Esophagus squamous epithelium (tissue), 5 donors: ENCODE results near the gene AK1. TPM values are rescaled to one million over a fixed set of nuclear protein-coding genes. Genes with fewer than 3 reads are reported as not detected.

Experiments used
- DNase-seq: peaks from one replicate; lab custom pipeline; 2025; lab: John Stamatoyannopoulos, UW
- H3K27ac ChIP-seq, 4 donors: fragments of 200-600 bp; sonication (generic); one replicate each; pipeline ENCODE4 v1.5.1; 2016 to 2019; ENCODE audit warnings: mild to moderate bottlenecking in 1 of 4
- H3K27me3 ChIP-seq, 4 donors: fragments of 200-600 bp; sonication (generic); 1 replicate in 3 of 4; 2 replicates in 1 of 4; pipeline versions ENCODE4 v1.5.1 to v1.6.0; 2017 to 2021; ENCODE audit warnings: antibody characterized with exemption in 1 of 4
- H3K36me3 ChIP-seq, 3 donors: fragments of 200-600 bp; sonication (generic); one replicate each; pipeline ENCODE4 v1.5.1; 2016 to 2019
- H3K4me1 ChIP-seq, 3 donors: fragments of 200-600 bp; sonication (generic); one replicate each; pipeline ENCODE4 v1.5.1; 2017 to 2019
- H3K4me3 ChIP-seq, 4 donors: fragments of 200-600 bp; sonication (generic); 1 replicate in 3 of 4; 2 replicates in 1 of 4; pipeline ENCODE4 v1.5.1; 2016 to 2019; ENCODE audit warnings: mild to moderate bottlenecking in 2 of 4, moderate library complexity in 1 of 4
- H3K9me3 ChIP-seq, 3 donors: fragments of 200-600 bp; sonication (generic); one replicate each; pipeline ENCODE4 v1.5.1; 2016 to 2019
- CTCF ChIP-seq, 6 experiments: fragments of 450-650 bp in 4 of 6; fragments of 200-600 bp in 2 of 6; sonication (generic) in 2 of 6; IDR thresholded peaks; one replicate each; pipeline ENCODE4 v1.5.1; 2016 to 2019; ENCODE audit warnings: antibody characterized with exemption in 6 of 6, mild to moderate bottlenecking in 4 of 6, moderate library complexity in 4 of 6
- POLR2A ChIP-seq, 4 donors: fragments of 450-650 bp; IDR thresholded peaks; one replicate each; pipeline ENCODE4 v1.6.1; 2017; ENCODE audit warnings: antibody characterized with exemption in 4 of 4, mild to moderate bottlenecking in 4 of 4, moderate library complexity in 3 of 4
- WGBS, 2 donors: methylation state at CpG; one replicate each; pipeline ENCODE4 v1.1.5; 2018; 5-methylcytosine and 5-hydroxymethylcytosine counted together
- intact Hi-C: fragments of 100-400 bp; cut with DNase I; formaldehyde crosslinking; loops from one replicate; pipeline ENCODE4 v1.15.0; 2022
- small RNA-seq, 4 donors: library from RNA; depleted of rRNA; stranded (forward); fragments of <200 nt; gene quantifications; one replicate each; pipeline ENCODE3, GENCODE V24; 2016
- total RNA-seq, 4 donors: library from RNA; depleted of rRNA; stranded (reverse); fragments of >200 nt; gene quantifications; one replicate each; pipeline ENCODE4 v1.1.0, GENCODE V29; 2016
- donor health status: DM: yes; HTN: yes; CAD: no.

Gene AK1
- total RNA-seq, 4 donors from 2014 or later, result 11.1 to 36.1 (median 26.8) TPM

GRCh38 chr9:127817881-127818434 lies 59.5 kb downstream of the AK1 start:
- H3K27me3 ChIP-seq, result no peaks in the 10 kb centered on the region
- DNase-seq, result no peak
- no peak overlapping the region for H3K4me3 ChIP-seq
- no peaks in the 10 kb centered on the region for H3K9me3 ChIP-seq
- H3K4me1 ChIP-seq, result no peaks in the 10 kb centered on the region
- TF ChIP-seq POLR2A (IDR thresholded peaks at IDR 0.05), result no peak
- TF ChIP-seq CTCF (IDR thresholded peaks at IDR 0.05), result no peak
- H3K36me3 ChIP-seq, result peaks cover 21 to 86% (median 24%) of the 10 kb centered on the region in 3 donors
- no peak overlapping the region for H3K27ac ChIP-seq
- intact Hi-C loops, result no loop called here
- 89 to 92% methylated on average over 3 to 5 of the region's 17 CpGs for WGBS, 2 donors

GRCh38 chr9:127816728-127817127 lies 60.7 kb downstream of the AK1 start:
- no peaks in the 10 kb centered on the region for H3K27me3 ChIP-seq
- intact Hi-C loops, result no loop called here
- no peak overlapping the region for H3K27ac ChIP-seq
- no peak overlapping the region for H3K4me3 ChIP-seq
- H3K9me3 ChIP-seq, result no peaks in the 10 kb centered on the region
- H3K36me3 ChIP-seq, result peaks cover 23 to 98% (median 26%) of the 10 kb centered on the region in 3 donors
- peaks cover 0 to 1% (median 0%) of the 10 kb centered on the region in 3 donors for H3K4me1 ChIP-seq
- TF ChIP-seq CTCF (IDR thresholded peaks at IDR 0.05) (no peak), POLR2A (IDR thresholded peaks at IDR 0.05) (no peak)
- DNase-seq, result no peak
- 93% methylated on average over 3 of the region's 8 CpGs; no CpG with 5 or more reads in 1 of the 2 donors for WGBS, 2 donors

Small RNA genes lying within 50 kb of the gene (small RNA-seq; reads per million reads assigned to genes)
- gene MIR4672, result 0 to 0.28 (median 0) reads per million in 4 donors
- 0 reads per million in 4 donors for gene RF00019
- gene RNA5SP296, result 0 reads per million in 4 donors

Other genes starting within 250 kb of the AK1 start
- gene CFAP157, start 170.7 kb downstream of the AK1 start, total RNA-seq, result under 1 TPM in 1 of 4 donors, not detected in 3; 0.19 TPM
- gene PTRH1, start 162.0 kb downstream of the AK1 start, total RNA-seq, result 10 to 100 TPM in 3 of 4 donors, 1 to 10 TPM in 1; 4.5 to 12.6 (median 11.6) TPM
- under 1 TPM in 2 of 4 donors, not detected in 2; under 0.01 to 0.23 TPM for gene TTC16, start 161.6 kb downstream of the AK1 start, total RNA-seq
- 10 to 100 TPM; 10.7 to 12.5 (median 11.5) TPM for gene TOR2A, start 142.4 kb downstream of the AK1 start, total RNA-seq
- 1 to 10 TPM in 3 of 4 donors, under 1 TPM in 1; 0.38 to 4.8 (median 2.8) TPM for gene SH2D3C, start 99.0 kb downstream of the AK1 start, total RNA-seq
- 10 to 100 TPM; 22.3 to 53.2 (median 41.2) TPM for gene CDK9, start 91.6 kb downstream of the AK1 start, total RNA-seq
- gene FPGS, start 74.8 kb downstream of the AK1 start, total RNA-seq, result 10 to 100 TPM; 38.2 to 52.0 (median 47.0) TPM
- gene ENG, start 23.0 kb downstream of the AK1 start, total RNA-seq, result 10 to 100 TPM in 3 of 4 donors, 1 to 10 TPM in 1; 7.2 to 32.8 (median 18.0) TPM
- 10 to 100 TPM; 14.5 to 69.4 (median 26.1) TPM for gene ST6GALNAC6, start 21.9 kb upstream of the AK1 start, total RNA-seq
- gene ST6GALNAC4, start 39.4 kb upstream of the AK1 start, total RNA-seq, result 10 to 100 TPM; 12.5 to 33.0 (median 23.8) TPM
- 1 to 10 TPM in 3 of 4 donors, not detected in 1; 3.1 to 4.6 (median 3.6) TPM for gene PIP5KL1, start 53.1 kb upstream of the AK1 start, total RNA-seq
- gene DPM2, start 60.2 kb upstream of the AK1 start, total RNA-seq, result 10 to 100 TPM; 12.5 to 18.5 (median 15.7) TPM
- gene EEIG1, start 103.3 kb upstream of the AK1 start, total RNA-seq, result 10 to 100 TPM; 16.9 to 65.0 (median 24.0) TPM
- gene NAIF1, start 189.6 kb upstream of the AK1 start, total RNA-seq, result 1 to 10 TPM; 6.3 to 8.8 (median 7.8) TPM
- gene SLC25A25, start 190.6 kb upstream of the AK1 start, total RNA-seq, result 10 to 100 TPM; 15.8 to 37.9 (median 24.1) TPM